ENCODE results near the gene SLC6A5.
"Not testable (repeated sequence)": the region's sequence is repeated elsewhere in the genome, so short reads cannot be mapped to it uniquely, and the experiment has no call there.

SLC6A5 gene

GRCh38 chr11:20599221-20600019 is at the start of gene SLC6A5:
TSS of gene SLC6A5 (plus strand) at chr11:20599608. CDS start at chr11:20599673, 65 bp downstream.
- no peak for TF ChIP-seq CTCF (IDR thresholded peaks at IDR 0.05; ENCODE audit: low read depth, low read length)
- no peak within 1 kb of the TSS for H3K4me3 ChIP-seq (ENCODE audit: low read depth, low read length)

- no peak for TF ChIP-seq CTCF (IDR thresholded peaks at IDR 0.05; ENCODE audit: low read depth, low read length)
- no peak overlapping the region for H3K4me3 ChIP-seq (ENCODE audit: low read depth, low read length)
Measured at GRCh38 chr11:20551096-20551495, 48.3 kb upstream of the SLC6A5 start.

- TF ChIP-seq CTCF (IDR thresholded peaks at IDR 0.05; ENCODE audit: low read depth, low read length), result no peak
- no peak overlapping the region for H3K4me3 ChIP-seq (ENCODE audit: low read depth, low read length)
Measured at GRCh38 chr11:20555783-20556182, 43.6 kb upstream of the SLC6A5 start.

GRCh38 chr11:20556396-20556795 is 43.0 kb upstream of the SLC6A5 start:
- not testable (repeated sequence) for H3K4me3 ChIP-seq (ENCODE audit: low read depth, low read length)

- TF ChIP-seq CTCF (IDR thresholded peaks at IDR 0.05; ENCODE audit: low read depth, low read length), result no peak
- H3K4me3 ChIP-seq (ENCODE audit: low read depth, low read length), result no peak overlapping the region
Measured at GRCh38 chr11:20558741-20559140, 40.7 kb upstream of the SLC6A5 start.

- no peak overlapping the region for H3K4me3 ChIP-seq (ENCODE audit: low read depth, low read length)
- no peak for TF ChIP-seq CTCF (IDR thresholded peaks at IDR 0.05; ENCODE audit: low read depth, low read length)
Measured at GRCh38 chr11:20559523-20560300, 39.7 kb upstream of the SLC6A5 start.

GRCh38 chr11:20561915-20562314 is 37.5 kb upstream of the SLC6A5 start:
- no peak overlapping the region for H3K4me3 ChIP-seq (ENCODE audit: low read depth, low read length)
- TF ChIP-seq CTCF (IDR thresholded peaks at IDR 0.05; ENCODE audit: low read depth, low read length), result no peak

All from WI38 (cell line).